Breast epithelium (tissue), 4 donors: ENCODE results near the gene CPXM2. TPM values are rescaled to one million over a fixed set of nuclear protein-coding genes. Genes with fewer than 3 reads are reported as not detected.

Source experiments
- DNase-seq, 2 donors: peaks; one replicate each; pipeline ENCODE4 v3.0.0-alpha.2; 2019; ENCODE audit warnings: low spot score in 2 of 2
- H3K27ac ChIP-seq, 2 donors: fragments of 200-600 bp; sonication (generic) in 1 of 2; one replicate each; pipeline ENCODE4 v1.5.1; 2016 to 2019; ENCODE audit warnings: mild to moderate bottlenecking in 1 of 2
- H3K27me3 ChIP-seq, 2 donors: fragments of 200-600 bp; sonication (generic) in 1 of 2; one replicate each; pipeline versions ENCODE4 v1.5.1 to v1.6.0; 2017 to 2019; ENCODE audit warnings: control low read depth in 1 of 2, mild to moderate bottlenecking in 1 of 2
- H3K36me3 ChIP-seq: fragments of 200-600 bp; one replicate; pipeline ENCODE4 v1.5.1; 2019
- H3K4me1 ChIP-seq, 2 donors: fragments of 200-600 bp; sonication (generic); one replicate each; pipeline ENCODE4 v1.5.1; 2016 to 2019; ENCODE audit warnings: control low read depth in 1 of 2
- H3K4me3 ChIP-seq, 3 donors: fragments of 200-600 bp; sonication (generic); 1 replicate in 2 of 3; 2 replicates in 1 of 3; pipeline ENCODE4 v1.5.1; 2016 to 2019; ENCODE audit warnings: mild to moderate bottlenecking in 3 of 3, moderate library complexity in 2 of 3
- H3K9me3 ChIP-seq, 2 donors: fragments of 200-600 bp; sonication (generic) in 1 of 2; one replicate each; pipeline ENCODE4 v1.5.1; 2016 to 2019; ENCODE audit warnings: control low read depth in 1 of 2
- CTCF ChIP-seq, 3 donors: fragments of 450-650 bp; IDR thresholded peaks; one replicate each; pipeline ENCODE4 v1.5.1; 2016 to 2017; ENCODE audit warnings: antibody characterized with exemption in 3 of 3, mild to moderate bottlenecking in 3 of 3, moderate library complexity in 3 of 3
- POLR2A ChIP-seq: fragments of 450-650 bp; IDR thresholded peaks from one replicate; pipeline ENCODE4 v1.6.1; 2016; ENCODE audit warnings: antibody characterized with exemption, mild to moderate bottlenecking, moderate library complexity
- POLR2AphosphoS5 ChIP-seq, 3 donors: sonication (generic); formaldehyde crosslinking; IDR thresholded peaks; one replicate each; pipeline ENCODE4 v1.6.1; 2017; ENCODE audit warnings: antibody characterized with exemption in 3 of 3
- intact Hi-C: fragments of 100-400 bp; cut with DNase I; formaldehyde crosslinking; loops from one replicate; pipeline ENCODE4 v1.15.1; 2023; ENCODE audit warnings: low total_unique reads
- total RNA-seq, 3 donors: library from RNA; depleted of rRNA; stranded (reverse); fragments of >200 nt; gene quantifications; one replicate each; pipeline ENCODE4 v1.1.0, GENCODE V29; 2016

CPXM2 gene
- total RNA-seq, 3 donors from 2014 or later, result 5.3 to 16.7 (median 7.2) TPM

- H3K36me3 ChIP-seq, result no peaks in the 10 kb centered on the region
- no peak overlapping the region for H3K4me3 ChIP-seq
- H3K27ac ChIP-seq, result peak overlapping the region; percentile 10 to 12
- peaks cover 0 to 10% of the 10 kb centered on the region in 2 donors for H3K4me1 ChIP-seq
- H3K27me3 ChIP-seq, result no peaks in the 10 kb centered on the region
- no peaks in the 10 kb centered on the region for H3K9me3 ChIP-seq
- intact Hi-C loops, result no loop called here
- DNase-seq, result no peak
- TF ChIP-seq POLR2AphosphoS5 (IDR thresholded peaks at IDR 0.05) (no peak), POLR2A (no peak), CTCF (IDR thresholded peaks at IDR 0.05) (no peak)
Observed at GRCh38 chr10:123781956-123782500, 109.6 kb downstream of the CPXM2 start.

- peak overlapping the region in 1 of 2 donors; percentile 12 for H3K27ac ChIP-seq
- no peak for DNase-seq
- H3K4me3 ChIP-seq, result no peak overlapping the region
- no peaks in the 10 kb centered on the region for H3K36me3 ChIP-seq
- H3K9me3 ChIP-seq, result no peaks in the 10 kb centered on the region
- intact Hi-C loops, result no loop called here
- H3K27me3 ChIP-seq, result no peaks in the 10 kb centered on the region
- TF ChIP-seq CTCF (IDR thresholded peaks at IDR 0.05), result no peak
- no peak for TF ChIP-seq POLR2A
- TF ChIP-seq POLR2AphosphoS5 (IDR thresholded peaks at IDR 0.05), result no peak
- H3K4me1 ChIP-seq, result peaks cover 0 to 10% of the 10 kb centered on the region in 2 donors
Observed at GRCh38 chr10:123781324-123781900, 110.2 kb downstream of the CPXM2 start.

- TF ChIP-seq POLR2A (no peak), CTCF (IDR thresholded peaks at IDR 0.05) (no peak), POLR2AphosphoS5 (IDR thresholded peaks at IDR 0.05) (no peak)
- intact Hi-C loops, result no loop called here
- Histone ChIP-seq H3K9me3 (no peaks in the 10 kb centered on the region), H3K27ac (no peak overlapping the region), H3K36me3 (no peaks in the 10 kb centered on the region), H3K4me1 (peaks cover 0 to 10% of the 10 kb centered on the region in 2 donors), H3K4me3 (no peak overlapping the region), H3K27me3 (no peaks in the 10 kb centered on the region)
- DNase-seq, result no peak
Observed at GRCh38 chr10:123778719-123779517, 112.7 kb downstream of the CPXM2 start.

GRCh38 chr10:123777881-123778280 lies 113.7 kb downstream of the CPXM2 start:
- no peak for DNase-seq
- intact Hi-C loops, result no loop called here
- no peak overlapping the region for H3K27ac ChIP-seq
- H3K36me3 ChIP-seq, result no peaks in the 10 kb centered on the region
- TF ChIP-seq POLR2AphosphoS5 (IDR thresholded peaks at IDR 0.05) (no peak), POLR2A (no peak), CTCF (IDR thresholded peaks at IDR 0.05) (no peak)
- no peak overlapping the region for H3K4me3 ChIP-seq
- peaks cover 0 to 9% of the 10 kb centered on the region in 2 donors for H3K4me1 ChIP-seq
- no peaks in the 10 kb centered on the region for H3K9me3 ChIP-seq
- no peaks in the 10 kb centered on the region for H3K27me3 ChIP-seq
